Activated effector memory CD4-positive, alpha-beta T cell treated with Interleukin-2 at 50 U/mL for 16 hours (primary cell): ENCODE measurements around the gene ACADVL.
A peak's percentile ranks its signal among the peaks of the same experiment; 100 is the strongest.

Source experiments
- DNase-seq: peaks from one replicate; pipeline ENCODE4 v3.0.0-alpha.2; 2020

The ACADVL gene

GRCh38 chr17:7191571-7192270 lies 28.0 kb upstream of the ACADVL start:
- no peak for DNase-seq

GRCh38 chr17:7192271-7192937 lies 27.3 kb upstream of the ACADVL start:
- no peak for DNase-seq

GRCh38 chr17:7195971-7196370 lies 23.8 kb upstream of the ACADVL start:
- DNase-seq = no peak

- DNase-seq = no peak
Observed at GRCh38 chr17:7196651-7197401, 22.9 kb upstream of the ACADVL start.

GRCh38 chr17:7203391-7203790 lies 16.3 kb upstream of the ACADVL start:
- DNase-seq = no peak

- no peak for DNase-seq
Observed at GRCh38 chr17:7204336-7204735, 15.4 kb upstream of the ACADVL start.

- peak; percentile 88 for DNase-seq
Observed at GRCh38 chr17:7204828-7205461, 14.8 kb upstream of the ACADVL start.

GRCh38 chr17:7205561-7205960 lies 14.2 kb upstream of the ACADVL start:
- no peak for DNase-seq

GRCh38 chr17:7207120-7208001 lies 12.4 kb upstream of the ACADVL start:
- no peak for DNase-seq

GRCh38 chr17:7208027-7208571 lies 11.6 kb upstream of the ACADVL start:
- DNase-seq = no peak

GRCh38 chr17:7208754-7209460 lies 10.8 kb upstream of the ACADVL start:
- DNase-seq = no peak

GRCh38 chr17:7211491-7212273 lies 8.1 kb upstream of the ACADVL start:
- no peak for DNase-seq

GRCh38 chr17:7213895-7214299 lies 5.8 kb upstream of the ACADVL start:
- no peak for DNase-seq

GRCh38 chr17:7214300-7215135 lies 5.2 kb upstream of the ACADVL start:
- peak; percentile 97 for DNase-seq

- no peak for DNase-seq
Observed at GRCh38 chr17:7215136-7215638, 4.6 kb upstream of the ACADVL start.

GRCh38 chr17:7215652-7216180 lies 4.0 kb upstream of the ACADVL start:
- no peak for DNase-seq

GRCh38 chr17:7216242-7217112 lies 3.3 kb upstream of the ACADVL start:
- no peak for DNase-seq
